ENCODE measurements around the gene CASKIN1. TPM values are rescaled to one million over a fixed set of nuclear protein-coding genes. Genes with fewer than 3 reads are reported as not detected.

Gene CASKIN1
- total and polyA plus RNA-seq, 4 donors, result under 0.01 to 0.17 (median 0.09) TPM; not detected in 1

DNA sequence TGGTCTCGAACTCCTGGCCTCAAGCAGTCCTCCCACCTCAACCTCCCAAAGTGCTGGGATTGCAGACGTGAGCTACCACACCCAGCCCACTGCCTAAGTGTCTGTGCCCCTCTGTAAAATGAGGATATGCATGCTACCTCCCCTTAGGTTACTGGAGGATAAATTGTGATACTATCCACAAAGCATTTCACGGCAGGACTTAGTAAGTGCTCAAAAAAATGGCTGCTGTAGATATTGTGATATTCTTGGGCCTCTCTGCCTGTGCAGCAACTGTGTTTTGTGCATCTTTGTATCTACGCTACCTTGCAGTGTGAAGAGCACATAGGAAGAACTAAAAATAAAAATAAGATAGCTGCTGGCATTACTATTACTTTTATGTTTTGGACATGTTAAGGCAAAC is 1.9 kb upstream of the CASKIN1 start:
- H3K27me3 ChIP-seq (ENCODE audit: control insufficient read depth in 4 of 4, insufficient read depth in 4 of 4, low read length in 3 of 4), result peaks cover 0 to 2% (median 0%) of the 10 kb centered on the region in 4 donors
- TF ChIP-seq HNF4G (IDR thresholded peaks at IDR 0.05) (no peak), RXRA (IDR thresholded peaks at IDR 0.05) (no peak), RAD21 (IDR thresholded peaks at IDR 0.05) (no peak), TAF1 (conservative IDR thresholded peaks at IDR 0.05) (no peak), EGR1 (IDR thresholded peaks at IDR 0.05; ENCODE audit: low read depth in 2 of 2) (no peak), SP1 (IDR thresholded peaks at IDR 0.05) (no peak), FOXA2 (IDR thresholded peaks at IDR 0.05) (no peak)
- TF ChIP-seq, protein P1, sequence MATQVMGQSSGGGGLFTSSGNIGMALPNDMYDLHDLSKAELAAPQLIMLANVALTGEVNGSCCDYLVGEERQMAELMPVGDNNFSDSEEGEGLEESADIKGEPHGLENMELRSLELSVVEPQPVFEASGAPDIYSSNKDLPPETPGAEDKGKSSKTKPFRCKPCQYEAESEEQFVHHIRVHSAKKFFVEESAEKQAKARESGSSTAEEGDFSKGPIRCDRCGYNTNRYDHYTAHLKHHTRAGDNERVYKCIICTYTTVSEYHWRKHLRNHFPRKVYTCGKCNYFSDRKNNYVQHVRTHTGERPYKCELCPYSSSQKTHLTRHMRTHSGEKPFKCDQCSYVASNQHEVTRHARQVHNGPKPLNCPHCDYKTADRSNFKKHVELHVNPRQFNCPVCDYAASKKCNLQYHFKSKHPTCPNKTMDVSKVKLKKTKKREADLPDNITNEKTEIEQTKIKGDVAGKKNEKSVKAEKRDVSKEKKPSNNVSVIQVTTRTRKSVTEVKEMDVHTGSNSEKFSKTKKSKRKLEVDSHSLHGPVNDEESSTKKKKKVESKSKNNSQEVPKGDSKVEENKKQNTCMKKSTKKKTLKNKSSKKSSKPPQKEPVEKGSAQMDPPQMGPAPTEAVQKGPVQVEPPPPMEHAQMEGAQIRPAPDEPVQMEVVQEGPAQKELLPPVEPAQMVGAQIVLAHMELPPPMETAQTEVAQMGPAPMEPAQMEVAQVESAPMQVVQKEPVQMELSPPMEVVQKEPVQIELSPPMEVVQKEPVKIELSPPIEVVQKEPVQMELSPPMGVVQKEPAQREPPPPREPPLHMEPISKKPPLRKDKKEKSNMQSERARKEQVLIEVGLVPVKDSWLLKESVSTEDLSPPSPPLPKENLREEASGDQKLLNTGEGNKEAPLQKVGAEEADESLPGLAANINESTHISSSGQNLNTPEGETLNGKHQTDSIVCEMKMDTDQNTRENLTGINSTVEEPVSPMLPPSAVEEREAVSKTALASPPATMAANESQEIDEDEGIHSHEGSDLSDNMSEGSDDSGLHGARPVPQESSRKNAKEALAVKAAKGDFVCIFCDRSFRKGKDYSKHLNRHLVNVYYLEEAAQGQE (IDR thresholded peaks at IDR 0.05), result no peak
- TF ChIP-seq, protein P2, sequence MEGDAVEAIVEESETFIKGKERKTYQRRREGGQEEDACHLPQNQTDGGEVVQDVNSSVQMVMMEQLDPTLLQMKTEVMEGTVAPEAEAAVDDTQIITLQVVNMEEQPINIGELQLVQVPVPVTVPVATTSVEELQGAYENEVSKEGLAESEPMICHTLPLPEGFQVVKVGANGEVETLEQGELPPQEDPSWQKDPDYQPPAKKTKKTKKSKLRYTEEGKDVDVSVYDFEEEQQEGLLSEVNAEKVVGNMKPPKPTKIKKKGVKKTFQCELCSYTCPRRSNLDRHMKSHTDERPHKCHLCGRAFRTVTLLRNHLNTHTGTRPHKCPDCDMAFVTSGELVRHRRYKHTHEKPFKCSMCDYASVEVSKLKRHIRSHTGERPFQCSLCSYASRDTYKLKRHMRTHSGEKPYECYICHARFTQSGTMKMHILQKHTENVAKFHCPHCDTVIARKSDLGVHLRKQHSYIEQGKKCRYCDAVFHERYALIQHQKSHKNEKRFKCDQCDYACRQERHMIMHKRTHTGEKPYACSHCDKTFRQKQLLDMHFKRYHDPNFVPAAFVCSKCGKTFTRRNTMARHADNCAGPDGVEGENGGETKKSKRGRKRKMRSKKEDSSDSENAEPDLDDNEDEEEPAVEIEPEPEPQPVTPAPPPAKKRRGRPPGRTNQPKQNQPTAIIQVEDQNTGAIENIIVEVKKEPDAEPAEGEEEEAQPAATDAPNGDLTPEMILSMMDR (IDR thresholded peaks at IDR 0.05; ENCODE audit: low read depth, low read length, missing input control), result no peak
- TF ChIP-seq, protein P3, sequence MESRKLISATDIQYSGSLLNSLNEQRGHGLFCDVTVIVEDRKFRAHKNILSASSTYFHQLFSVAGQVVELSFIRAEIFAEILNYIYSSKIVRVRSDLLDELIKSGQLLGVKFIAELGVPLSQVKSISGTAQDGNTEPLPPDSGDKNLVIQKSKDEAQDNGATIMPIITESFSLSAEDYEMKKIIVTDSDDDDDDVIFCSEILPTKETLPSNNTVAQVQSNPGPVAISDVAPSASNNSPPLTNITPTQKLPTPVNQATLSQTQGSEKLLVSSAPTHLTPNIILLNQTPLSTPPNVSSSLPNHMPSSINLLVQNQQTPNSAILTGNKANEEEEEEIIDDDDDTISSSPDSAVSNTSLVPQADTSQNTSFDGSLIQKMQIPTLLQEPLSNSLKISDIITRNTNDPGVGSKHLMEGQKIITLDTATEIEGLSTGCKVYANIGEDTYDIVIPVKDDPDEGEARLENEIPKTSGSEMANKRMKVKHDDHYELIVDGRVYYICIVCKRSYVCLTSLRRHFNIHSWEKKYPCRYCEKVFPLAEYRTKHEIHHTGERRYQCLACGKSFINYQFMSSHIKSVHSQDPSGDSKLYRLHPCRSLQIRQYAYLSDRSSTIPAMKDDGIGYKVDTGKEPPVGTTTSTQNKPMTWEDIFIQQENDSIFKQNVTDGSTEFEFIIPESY (IDR thresholded peaks at IDR 0.05), result no peak

DNA sequence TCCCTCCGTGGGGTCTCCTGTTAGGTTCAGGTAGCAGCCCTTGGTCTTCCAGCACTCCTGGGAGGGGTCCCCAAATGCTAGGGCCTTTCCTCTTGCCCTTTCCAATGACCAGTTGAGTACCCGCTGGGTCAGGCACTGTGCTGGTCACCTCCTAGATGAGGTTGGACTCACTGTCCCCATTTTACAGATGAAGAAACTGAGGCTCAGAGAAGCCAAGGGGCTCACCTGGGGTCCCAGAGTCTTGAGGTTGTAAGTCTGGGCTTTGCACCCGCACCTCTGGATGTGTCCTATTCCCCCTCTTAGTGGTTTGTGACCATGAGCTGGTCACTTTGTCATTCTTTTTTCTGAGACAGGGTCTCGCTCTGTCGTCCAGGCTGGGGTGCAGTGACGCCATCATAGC is 1.4 kb upstream of the CASKIN1 start:
- TF ChIP-seq, protein P4, sequence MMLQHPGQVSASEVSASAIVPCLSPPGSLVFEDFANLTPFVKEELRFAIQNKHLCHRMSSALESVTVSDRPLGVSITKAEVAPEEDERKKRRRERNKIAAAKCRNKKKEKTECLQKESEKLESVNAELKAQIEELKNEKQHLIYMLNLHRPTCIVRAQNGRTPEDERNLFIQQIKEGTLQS (IDR thresholded peaks at IDR 0.05), result no peak
- TF ChIP-seq, protein P2 (IDR thresholded peaks at IDR 0.05; ENCODE audit: low read depth, low read length, missing input control), result no peak
- TF ChIP-seq YY1 (IDR thresholded peaks at IDR 0.05) (no peak), GABPA (IDR thresholded peaks at IDR 0.05 in 1 of 2, conservative IDR thresholded peaks at IDR 0.05 in 1 of 2) (no peak)

More for the DNA sequence above, 1.9 kb upstream of the CASKIN1 start:
- Histone ChIP-seq H3K36me3 (ENCODE audit: control insufficient read depth in 4 of 4, insufficient read depth in 3 of 4, low read depth in 1 of 4, low read length in 3 of 4) (no peaks in the 10 kb centered on the region), H3K9ac (ENCODE audit: low read depth in 1 of 2, low read length in 2 of 2) (no peak overlapping the region), H3K9me3 (ENCODE audit: control insufficient read depth in 4 of 4, low read length in 3 of 4) (no peaks in the 10 kb centered on the region), H3K27ac (ENCODE audit: low read depth in 1 of 2, low read length in 2 of 2) (no peak overlapping the region), H3K4me1 (ENCODE audit: control insufficient read depth in 4 of 4, insufficient read depth in 4 of 4, low read length in 3 of 4) (peaks cover 2 to 11% (median 4%) of the 10 kb centered on the region in 4 donors), H3K4me3 (ENCODE audit: low read depth in 1 of 3, low read length in 3 of 3) (no peak overlapping the region)
- DNase-seq (ENCODE audit: low spot score), result no peak
- WGBS, result 76% methylated on average over 4 of the region's 4 CpGs

More for the DNA sequence above, 1.4 kb upstream of the CASKIN1 start:
- no peak overlapping the region for H3K9ac ChIP-seq (ENCODE audit: low read depth in 1 of 2, low read length in 2 of 2)
- H3K9me3 ChIP-seq (ENCODE audit: control insufficient read depth in 4 of 4, low read length in 3 of 4), result no peaks in the 10 kb centered on the region
- H3K27ac ChIP-seq (ENCODE audit: low read depth in 1 of 2, low read length in 2 of 2), result no peak overlapping the region
- 82% methylated on average over 6 of the region's 6 CpGs for WGBS
- H3K4me3 ChIP-seq (ENCODE audit: low read depth in 1 of 3, low read length in 3 of 3), result no peak overlapping the region
- H3K36me3 ChIP-seq (ENCODE audit: control insufficient read depth in 4 of 4, insufficient read depth in 3 of 4, low read depth in 1 of 4, low read length in 3 of 4), result no peaks in the 10 kb centered on the region
- peaks cover 2 to 11% (median 4%) of the 10 kb centered on the region in 4 donors for H3K4me1 ChIP-seq (ENCODE audit: control insufficient read depth in 4 of 4, insufficient read depth in 4 of 4, low read length in 3 of 4)
- DNase-seq (ENCODE audit: low spot score), result no peak
- peaks cover 0 to 2% (median 0%) of the 10 kb centered on the region in 4 donors for H3K27me3 ChIP-seq (ENCODE audit: control insufficient read depth in 4 of 4, insufficient read depth in 4 of 4, low read length in 3 of 4)
